MM.1S (cell line): Measurements from ENCODE around the gene TIMM17A.

Source experiments
- EZH2phosphoT487 ChIP-seq: fragments of 300-600 bp; sonication (generic); IDR thresholded peaks from 2 replicates; pipeline ENCODE4 v1.6.1; 2018; ENCODE audit warnings: antibody characterized with exemption, low read length
- TF ChIP-seq, protein P1 (sequence below): fragments of 300-600 bp; sonication (generic); IDR thresholded peaks from 2 replicates; pipeline ENCODE4 v1.5.1; 2016; ENCODE audit warnings: antibody characterized with exemption, low read length, mixed read lengths

DNA sequence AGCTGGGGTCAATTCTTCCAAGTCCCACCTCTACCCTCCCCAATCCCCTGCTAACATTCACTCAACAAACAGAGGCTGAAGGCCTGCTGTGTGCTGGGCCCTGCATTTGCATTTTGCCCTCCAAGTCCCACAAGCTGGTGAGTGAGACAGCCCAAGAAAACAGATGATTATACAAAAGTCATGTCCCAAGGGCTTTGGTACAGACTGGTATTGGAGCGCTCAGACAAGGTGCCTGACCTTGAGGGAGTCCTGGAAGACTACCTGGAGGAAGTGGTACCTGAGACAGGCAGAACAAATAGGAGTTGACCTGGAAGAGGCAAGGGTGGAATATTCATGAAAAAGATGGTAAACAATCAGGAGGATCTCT lies 13.2 kb upstream of the TIMM17A start:
- TF ChIP-seq, protein P1, sequence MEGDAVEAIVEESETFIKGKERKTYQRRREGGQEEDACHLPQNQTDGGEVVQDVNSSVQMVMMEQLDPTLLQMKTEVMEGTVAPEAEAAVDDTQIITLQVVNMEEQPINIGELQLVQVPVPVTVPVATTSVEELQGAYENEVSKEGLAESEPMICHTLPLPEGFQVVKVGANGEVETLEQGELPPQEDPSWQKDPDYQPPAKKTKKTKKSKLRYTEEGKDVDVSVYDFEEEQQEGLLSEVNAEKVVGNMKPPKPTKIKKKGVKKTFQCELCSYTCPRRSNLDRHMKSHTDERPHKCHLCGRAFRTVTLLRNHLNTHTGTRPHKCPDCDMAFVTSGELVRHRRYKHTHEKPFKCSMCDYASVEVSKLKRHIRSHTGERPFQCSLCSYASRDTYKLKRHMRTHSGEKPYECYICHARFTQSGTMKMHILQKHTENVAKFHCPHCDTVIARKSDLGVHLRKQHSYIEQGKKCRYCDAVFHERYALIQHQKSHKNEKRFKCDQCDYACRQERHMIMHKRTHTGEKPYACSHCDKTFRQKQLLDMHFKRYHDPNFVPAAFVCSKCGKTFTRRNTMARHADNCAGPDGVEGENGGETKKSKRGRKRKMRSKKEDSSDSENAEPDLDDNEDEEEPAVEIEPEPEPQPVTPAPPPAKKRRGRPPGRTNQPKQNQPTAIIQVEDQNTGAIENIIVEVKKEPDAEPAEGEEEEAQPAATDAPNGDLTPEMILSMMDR = no peak
- no peak for TF ChIP-seq EZH2phosphoT487
